PFSK-1 (cell line): ENCODE results near the gene CLTCL1.

Source experiments
- FOXP2 ChIP-seq: optimal IDR thresholded peaks from 2 replicates; pipeline ENCODE3; 2011; ENCODE audit warnings: borderline replicate concordance, control low read depth, inconsistent platforms; ENCODE audit not compliant: insufficient read depth; ENCODE audit errors: extremely low read length, extremely low read depth
- POLR2AphosphoS5 ChIP-seq: IDR thresholded peaks from 2 replicates; pipeline ENCODE4 v1.6.1; 2012; ENCODE audit warnings: low read depth, mild to moderate bottlenecking, control low read depth, low read length, moderate library complexity
- SIN3A ChIP-seq: IDR thresholded peaks from 2 replicates; pipeline ENCODE4 v1.6.1; 2012; ENCODE audit warnings: mild to moderate bottlenecking, low read length, moderate library complexity, borderline replicate concordance; ENCODE audit not compliant: insufficient read depth
- TAF1 ChIP-seq: IDR thresholded peaks from 2 replicates; pipeline ENCODE4 v1.6.1; 2012; ENCODE audit warnings: low read length, control low read depth, borderline replicate concordance; ENCODE audit not compliant: insufficient read depth
- TF ChIP-seq, protein P1 (sequence below), 2 experiments: IDR thresholded peaks; 2 replicates each; pipeline versions ENCODE4 v1.6.1 to v1.8.0; 2011 to 2012; ENCODE audit warnings: low read depth in 2 of 2, low read length in 2 of 2, control low read depth in 1 of 2, inconsistent platforms in 1 of 2, mild to moderate bottlenecking in 1 of 2, moderate library complexity in 1 of 2; ENCODE audit not compliant: insufficient read depth in 1 of 2

DNA sequence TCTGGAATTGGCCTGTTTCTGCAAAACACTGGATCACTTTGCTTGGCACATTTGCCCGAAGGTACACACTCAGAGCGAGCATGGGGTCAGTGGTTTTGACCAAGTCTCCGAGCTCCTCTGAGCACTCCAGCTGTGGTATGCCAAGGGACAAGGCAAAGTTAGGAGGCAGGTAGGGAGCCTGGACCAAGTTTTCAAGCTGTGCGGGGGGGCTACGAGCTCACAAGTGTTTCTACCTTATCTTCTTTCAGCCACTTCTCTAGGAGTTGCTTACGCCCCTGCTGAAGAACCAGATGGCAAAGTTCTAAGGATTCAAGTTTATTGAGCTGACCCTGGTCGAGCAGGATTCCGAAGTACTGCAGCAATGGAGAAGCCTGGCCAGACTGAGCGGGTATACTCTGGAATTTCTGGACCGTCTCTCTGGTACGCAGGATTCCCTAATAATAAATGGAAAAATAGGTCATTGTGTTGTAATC is 58.3 kb downstream of the CLTCL1 start:
- TF ChIP-seq, protein P1, sequence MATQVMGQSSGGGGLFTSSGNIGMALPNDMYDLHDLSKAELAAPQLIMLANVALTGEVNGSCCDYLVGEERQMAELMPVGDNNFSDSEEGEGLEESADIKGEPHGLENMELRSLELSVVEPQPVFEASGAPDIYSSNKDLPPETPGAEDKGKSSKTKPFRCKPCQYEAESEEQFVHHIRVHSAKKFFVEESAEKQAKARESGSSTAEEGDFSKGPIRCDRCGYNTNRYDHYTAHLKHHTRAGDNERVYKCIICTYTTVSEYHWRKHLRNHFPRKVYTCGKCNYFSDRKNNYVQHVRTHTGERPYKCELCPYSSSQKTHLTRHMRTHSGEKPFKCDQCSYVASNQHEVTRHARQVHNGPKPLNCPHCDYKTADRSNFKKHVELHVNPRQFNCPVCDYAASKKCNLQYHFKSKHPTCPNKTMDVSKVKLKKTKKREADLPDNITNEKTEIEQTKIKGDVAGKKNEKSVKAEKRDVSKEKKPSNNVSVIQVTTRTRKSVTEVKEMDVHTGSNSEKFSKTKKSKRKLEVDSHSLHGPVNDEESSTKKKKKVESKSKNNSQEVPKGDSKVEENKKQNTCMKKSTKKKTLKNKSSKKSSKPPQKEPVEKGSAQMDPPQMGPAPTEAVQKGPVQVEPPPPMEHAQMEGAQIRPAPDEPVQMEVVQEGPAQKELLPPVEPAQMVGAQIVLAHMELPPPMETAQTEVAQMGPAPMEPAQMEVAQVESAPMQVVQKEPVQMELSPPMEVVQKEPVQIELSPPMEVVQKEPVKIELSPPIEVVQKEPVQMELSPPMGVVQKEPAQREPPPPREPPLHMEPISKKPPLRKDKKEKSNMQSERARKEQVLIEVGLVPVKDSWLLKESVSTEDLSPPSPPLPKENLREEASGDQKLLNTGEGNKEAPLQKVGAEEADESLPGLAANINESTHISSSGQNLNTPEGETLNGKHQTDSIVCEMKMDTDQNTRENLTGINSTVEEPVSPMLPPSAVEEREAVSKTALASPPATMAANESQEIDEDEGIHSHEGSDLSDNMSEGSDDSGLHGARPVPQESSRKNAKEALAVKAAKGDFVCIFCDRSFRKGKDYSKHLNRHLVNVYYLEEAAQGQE (IDR thresholded peaks at IDR 0.05; ENCODE audit: insufficient read depth in 1 of 2, low read depth in 2 of 2, low read length in 2 of 2) = no peak
- TF ChIP-seq POLR2AphosphoS5 (no peak), SIN3A (no peak), TAF1 (no peak), FOXP2 (no peak)
